HUES64 (cell line): ENCODE results near the gene MMP21.

Source experiments
- H3K27ac ChIP-seq: 2 replicates; pipeline ENCODE4 v1.7.0; 2013; ENCODE audit warnings: low read depth, low read length, inconsistent platforms
- H3K27me3 ChIP-seq: 2 replicates; pipeline ENCODE4 v1.6.1; 2013; ENCODE audit warnings: mild to moderate bottlenecking, low read length; ENCODE audit not compliant: insufficient read depth
- H3K36me3 ChIP-seq: 2 replicates; pipeline ENCODE4 v1.6.1; 2013; ENCODE audit warnings: mild to moderate bottlenecking, low read length; ENCODE audit not compliant: insufficient read depth
- H3K4me1 ChIP-seq: 2 replicates; pipeline ENCODE4 v1.6.1; 2013; ENCODE audit warnings: mild to moderate bottlenecking, low read length, moderate library complexity; ENCODE audit not compliant: insufficient read depth
- H3K4me3 ChIP-seq: 2 replicates; pipeline ENCODE4 v1.5.1; 2013; ENCODE audit warnings: mild to moderate bottlenecking, low read length, moderate library complexity
- H3K9ac ChIP-seq: 2 replicates; pipeline ENCODE4 v1.6.1; 2013; ENCODE audit warnings: mild to moderate bottlenecking, low read depth, low read length
- H3K9me3 ChIP-seq: 2 replicates; pipeline ENCODE4 v1.6.1; 2013; ENCODE audit warnings: low read depth, low read length; ENCODE audit not compliant: insufficient read depth
- WGBS: fragments of 150-250, 120-280 bp; methylation state at CpG from one replicate; pipeline ENCODE4 v1.1.7; 2013; ENCODE audit warnings: missing lambda C conversion rate; 5-methylcytosine and 5-hydroxymethylcytosine counted together

MMP21 gene

GRCh38 chr10:125788156-125789034, 12.8 kb upstream of the MMP21 start:
- Histone ChIP-seq H3K4me1 (no peaks in the 10 kb centered on the region), H3K9me3 (no peaks in the 10 kb centered on the region), H3K36me3 (peaks cover 15% of the 10 kb centered on the region), H3K4me3 (no peak overlapping the region), H3K27ac (no peak overlapping the region), H3K27me3 (no peaks in the 10 kb centered on the region), H3K9ac (no peak overlapping the region)
- WGBS, result 92% methylated on average over 16 of the region's 17 CpGs

DNA sequence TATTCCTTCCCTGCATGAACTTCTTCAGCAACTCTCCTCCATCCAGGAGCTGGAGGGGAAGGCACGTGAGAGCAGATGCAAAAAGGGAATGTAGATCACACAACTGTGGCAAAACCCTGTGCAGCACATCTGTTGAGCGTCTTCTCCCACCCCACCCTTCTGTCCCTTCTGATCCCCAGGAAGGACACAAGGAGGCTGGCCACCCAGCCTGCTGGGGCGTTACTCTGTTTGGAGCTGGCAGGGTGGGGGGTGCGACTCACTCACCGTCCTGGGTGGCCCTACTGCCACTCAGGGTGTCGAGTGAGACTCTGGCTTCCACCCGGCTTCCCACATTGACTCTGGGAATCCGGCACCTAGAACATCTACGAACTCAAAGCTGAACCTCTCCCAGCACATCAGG, 10.2 kb upstream of the MMP21 start:
- H3K9me3 ChIP-seq, result no peaks in the 10 kb centered on the region
- 73% methylated on average over 9 of the region's 9 CpGs for WGBS
- no peak overlapping the region for H3K27ac ChIP-seq
- no peaks in the 10 kb centered on the region for H3K27me3 ChIP-seq
- no peaks in the 10 kb centered on the region for H3K4me1 ChIP-seq
- no peaks in the 10 kb centered on the region for H3K36me3 ChIP-seq
- no peak overlapping the region for H3K4me3 ChIP-seq
- no peak overlapping the region for H3K9ac ChIP-seq

DNA sequence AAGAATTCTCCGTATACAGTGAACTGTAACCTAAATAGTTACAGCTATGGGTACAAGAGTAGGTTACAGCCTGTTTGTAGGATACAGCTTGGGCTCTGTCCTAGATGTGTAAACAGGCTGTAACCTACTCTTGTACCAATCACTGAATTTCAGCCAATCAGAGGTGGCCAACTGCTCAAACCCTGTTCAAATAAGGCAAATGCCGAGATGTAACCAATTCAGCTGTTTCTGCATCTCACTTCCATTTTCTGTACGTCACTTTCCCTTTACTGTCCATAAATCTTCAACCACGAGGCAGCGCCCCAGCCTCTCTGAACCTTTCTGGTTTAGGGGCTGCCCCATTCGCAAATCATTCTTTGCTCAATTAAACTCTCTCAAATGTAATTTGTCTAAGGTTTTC, 8.3 kb upstream of the MMP21 start:
- 95% methylated on average over 6 of the region's 6 CpGs for WGBS
- Histone ChIP-seq H3K9ac (no peak overlapping the region), H3K27ac (no peak overlapping the region)

DNA sequence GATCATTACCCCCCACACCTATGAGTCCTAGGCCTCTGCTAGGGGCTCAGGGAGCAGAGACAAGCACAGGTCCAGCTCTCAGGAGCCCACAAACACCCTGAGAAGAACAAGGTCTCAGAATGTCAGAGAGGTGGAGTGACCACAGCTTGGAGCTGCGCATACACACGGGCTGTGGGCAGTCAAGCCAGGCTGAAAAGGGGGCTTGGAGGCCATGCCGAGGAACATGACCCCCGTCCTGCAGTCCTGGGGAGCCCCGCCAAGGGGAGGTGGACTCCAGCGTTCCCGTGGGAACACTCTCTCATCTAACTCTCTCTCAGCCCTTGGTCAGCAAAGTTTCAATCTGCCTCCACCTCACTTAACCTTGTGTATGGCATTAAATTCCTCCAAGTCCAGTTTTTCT, 7.8 kb upstream of the MMP21 start:
- Histone ChIP-seq H3K27me3 (no peaks in the 10 kb centered on the region), H3K9me3 (no peaks in the 10 kb centered on the region), H3K4me3 (no peak overlapping the region), H3K36me3 (no peaks in the 10 kb centered on the region), H3K9ac (no peak overlapping the region), H3K27ac (no peak overlapping the region), H3K4me1 (no peaks in the 10 kb centered on the region)
- 95% methylated on average over 7 of the region's 7 CpGs for WGBS

More for the DNA sequence above, 8.3 kb upstream of the MMP21 start:
- no peak overlapping the region for H3K4me3 ChIP-seq
- no peaks in the 10 kb centered on the region for H3K4me1 ChIP-seq
- H3K36me3 ChIP-seq, result no peaks in the 10 kb centered on the region
- H3K9me3 ChIP-seq, result no peaks in the 10 kb centered on the region
- H3K27me3 ChIP-seq, result no peaks in the 10 kb centered on the region

DNA sequence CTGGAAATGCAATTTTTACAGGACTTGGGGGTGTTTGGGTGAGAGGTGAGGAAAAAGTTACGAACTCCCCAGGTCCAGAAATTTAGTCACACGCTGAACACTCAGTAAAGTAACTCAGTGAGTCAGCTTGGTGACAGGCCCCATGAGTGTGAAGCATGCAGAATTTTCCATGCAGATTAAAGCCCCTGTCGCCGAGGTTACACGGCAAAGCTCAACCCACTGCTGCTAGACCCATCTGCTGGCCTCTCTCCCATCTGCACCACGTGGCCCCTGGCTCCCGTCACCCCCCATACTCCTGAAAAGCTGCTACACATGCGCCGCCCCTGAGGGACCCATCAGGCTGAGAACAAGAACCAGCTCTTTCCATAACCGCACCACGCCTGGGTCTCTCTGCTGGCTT, 7.0 kb upstream of the MMP21 start:
- Histone ChIP-seq H3K27me3 (no peaks in the 10 kb centered on the region), H3K36me3 (no peaks in the 10 kb centered on the region), H3K27ac (no peak overlapping the region), H3K9me3 (no peaks in the 10 kb centered on the region), H3K9ac (no peak overlapping the region), H3K4me3 (no peak overlapping the region), H3K4me1 (no peaks in the 10 kb centered on the region)
- WGBS, result 86% methylated on average over 11 of the region's 11 CpGs

DNA sequence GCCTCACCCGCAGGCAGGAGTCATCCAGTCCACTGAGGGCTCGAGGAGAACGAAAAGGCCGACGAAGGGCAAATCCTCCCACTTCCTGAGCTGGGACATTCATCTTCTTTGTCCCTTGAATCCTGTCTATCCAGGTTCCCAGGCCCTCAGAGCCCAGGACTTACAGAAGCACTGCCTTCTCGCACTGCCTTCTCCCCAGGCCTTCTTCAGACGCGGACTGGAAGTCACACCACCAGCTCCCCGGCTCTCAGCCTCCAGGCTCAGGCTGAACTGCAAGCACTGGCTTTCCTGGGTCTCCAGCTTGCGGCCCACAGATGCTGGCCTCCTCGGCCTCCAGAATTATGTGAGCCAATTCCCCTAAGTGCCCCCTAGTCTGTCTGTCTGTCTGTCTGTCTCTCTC, 6.4 kb upstream of the MMP21 start:
- Histone ChIP-seq H3K9me3 (no peaks in the 10 kb centered on the region), H3K27me3 (no peaks in the 10 kb centered on the region), H3K4me3 (no peak overlapping the region), H3K9ac (no peak overlapping the region), H3K4me1 (no peaks in the 10 kb centered on the region), H3K27ac (no peak overlapping the region), H3K36me3 (no peaks in the 10 kb centered on the region)
- 92% methylated on average over 11 of the region's 11 CpGs for WGBS

- H3K4me3 ChIP-seq, result no peak overlapping the region
- H3K27me3 ChIP-seq, result no peaks in the 10 kb centered on the region
- WGBS, result 94% methylated on average over 8 of the region's 8 CpGs
- no peaks in the 10 kb centered on the region for H3K4me1 ChIP-seq
- H3K27ac ChIP-seq, result no peak overlapping the region
- no peak overlapping the region for H3K9ac ChIP-seq
- H3K36me3 ChIP-seq, result no peaks in the 10 kb centered on the region
- no peaks in the 10 kb centered on the region for H3K9me3 ChIP-seq
Measured at GRCh38 chr10:125781374-125781773, 5.8 kb upstream of the MMP21 start.

- H3K4me1 ChIP-seq, result no peaks in the 10 kb centered on the region
- H3K36me3 ChIP-seq, result no peaks in the 10 kb centered on the region
- no peak overlapping the region for H3K27ac ChIP-seq
- H3K4me3 ChIP-seq, result no peak overlapping the region
- no peaks in the 10 kb centered on the region for H3K9me3 ChIP-seq
- no peaks in the 10 kb centered on the region for H3K27me3 ChIP-seq
- WGBS, result 84% methylated on average over 10 of the region's 10 CpGs
- H3K9ac ChIP-seq, result no peak overlapping the region
Measured at GRCh38 chr10:125779403-125780327, 4.0 kb upstream of the MMP21 start.

DNA sequence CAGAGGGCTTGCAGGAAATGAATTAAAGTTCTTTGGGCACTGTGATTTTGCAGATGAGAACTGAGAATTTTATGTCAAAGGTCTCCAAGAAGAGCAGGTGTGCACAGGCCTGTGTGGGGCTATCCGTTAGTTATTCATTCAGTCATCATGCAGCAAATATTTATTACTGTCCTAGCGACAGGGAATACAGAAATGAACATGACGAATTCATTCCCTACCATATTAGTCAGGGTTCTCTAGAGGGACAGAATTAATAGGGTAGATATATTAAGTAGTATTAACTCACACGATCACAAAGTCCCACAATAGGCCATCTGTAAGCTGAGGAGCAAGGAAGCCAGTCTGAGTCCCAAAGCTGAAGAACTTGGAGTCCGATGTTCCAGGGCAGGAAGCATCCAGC, 2.9 kb upstream of the MMP21 start:
- H3K27ac ChIP-seq, result no peak overlapping the region
- no peaks in the 10 kb centered on the region for H3K4me1 ChIP-seq
- no peaks in the 10 kb centered on the region for H3K36me3 ChIP-seq
- no peaks in the 10 kb centered on the region for H3K27me3 ChIP-seq
- 73% methylated on average over 4 of the region's 5 CpGs for WGBS
- H3K4me3 ChIP-seq, result no peak overlapping the region
- H3K9me3 ChIP-seq, result no peaks in the 10 kb centered on the region
- no peak overlapping the region for H3K9ac ChIP-seq

DNA sequence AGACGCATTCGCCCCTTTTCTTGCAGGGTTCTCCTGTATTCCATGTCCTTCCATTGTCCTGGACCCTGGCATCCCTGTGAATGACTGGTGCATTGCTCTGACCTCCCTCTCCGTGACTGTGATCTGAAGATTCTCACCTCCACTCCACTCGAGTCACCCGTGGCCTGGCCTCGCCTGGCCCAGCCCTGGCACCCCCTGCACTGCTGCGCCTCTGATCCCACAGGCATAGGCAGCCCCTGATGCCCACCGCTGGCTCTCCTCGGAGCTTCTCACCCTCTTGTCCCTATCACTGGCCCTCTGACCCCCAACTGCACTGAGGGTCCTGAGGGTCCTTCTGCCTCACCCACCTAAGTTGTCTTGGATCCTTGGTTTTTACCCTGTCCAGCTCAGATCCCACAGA, 2.2 kb upstream of the MMP21 start:
- Histone ChIP-seq H3K9ac (no peak overlapping the region), H3K36me3 (no peaks in the 10 kb centered on the region), H3K27me3 (no peaks in the 10 kb centered on the region), H3K27ac (no peak overlapping the region), H3K9me3 (no peaks in the 10 kb centered on the region), H3K4me3 (no peak overlapping the region), H3K4me1 (no peaks in the 10 kb centered on the region)
- 95% methylated on average over 9 of the region's 9 CpGs for WGBS

DNA sequence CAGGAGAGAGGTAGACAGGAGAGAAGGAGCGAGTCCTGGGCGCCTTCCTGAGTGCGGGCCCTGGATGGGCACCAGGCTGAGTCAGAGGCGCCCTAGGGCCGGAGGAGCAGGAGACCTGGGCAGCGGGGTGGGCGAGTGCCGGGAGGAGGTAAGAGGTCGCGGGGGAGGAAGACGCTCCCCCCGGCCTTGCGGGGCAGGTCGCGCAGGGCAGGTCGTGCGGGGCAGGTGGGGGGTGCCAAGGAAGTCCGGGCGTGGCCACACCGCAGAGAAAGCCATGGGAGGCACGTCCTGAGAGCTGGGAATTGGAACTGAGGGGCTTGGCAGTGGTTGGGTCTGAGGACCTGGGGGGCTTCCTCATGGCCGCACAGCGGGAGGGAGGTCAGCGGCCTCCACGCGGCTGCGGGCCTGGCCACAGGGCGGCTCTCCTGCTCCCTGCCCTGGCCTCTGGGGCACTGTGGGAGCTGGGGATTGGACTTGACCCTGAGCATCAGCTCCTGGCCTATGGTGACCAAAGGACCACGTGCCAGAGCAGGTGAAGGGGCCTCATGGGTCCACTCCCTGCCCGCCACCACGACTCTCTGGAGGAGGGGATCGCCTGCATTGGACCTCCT, 935 bp downstream of the MMP21 start:
- H3K4me3 ChIP-seq, result no peak overlapping the region
- no peak overlapping the region for H3K27ac ChIP-seq
- H3K27me3 ChIP-seq, result no peaks in the 10 kb centered on the region
- 95% methylated on average over 32 of the region's 32 CpGs for whole genome bisulfite sequencing
- no peaks in the 10 kb centered on the region for H3K9me3 ChIP-seq
- H3K9ac ChIP-seq, result no peak overlapping the region
- H3K36me3 ChIP-seq, result no peaks in the 10 kb centered on the region
- H3K4me1 ChIP-seq, result no peaks in the 10 kb centered on the region
